Dendritic cell treated with granulocyte-macrophage colony-stimulating factor and Interleukin-4, amounts not matched to agents 40 ng/mL and 50 ng/mL, for 4 days (primary cell): ENCODE measurements around the gene OSBPL10.

Experiments used
- H3K27ac Mint-ChIP-seq: one replicate; pipeline ENCODE4 v1.8.0; 2022; ENCODE audit warnings: mild to moderate bottlenecking, mixed read lengths
- H3K27me3 Mint-ChIP-seq: one replicate; pipeline ENCODE4 v1.8.0; 2022; ENCODE audit warnings: mild to moderate bottlenecking, mixed read lengths
- H3K36me3 Mint-ChIP-seq: one replicate; pipeline ENCODE4 v1.8.0; 2022; ENCODE audit warnings: low read depth, mixed read lengths
- H3K4me1 Mint-ChIP-seq: one replicate; pipeline ENCODE4 v1.8.0; 2022; ENCODE audit warnings: low read depth, mixed read lengths
- H3K4me3 Mint-ChIP-seq: one replicate; pipeline ENCODE4 v1.8.0; 2022; ENCODE audit warnings: mild to moderate bottlenecking, moderate library complexity, mixed read lengths
- H3K9me3 Mint-ChIP-seq: one replicate; pipeline ENCODE4 v1.8.0; 2022; ENCODE audit warnings: mixed read lengths
- intact Hi-C: fragments of 100-400 bp; cut with micrococcal nuclease; formaldehyde crosslinking; loops from one replicate; pipeline ENCODE4 v1.15.0; 2022

The OSBPL10 gene

DNA sequence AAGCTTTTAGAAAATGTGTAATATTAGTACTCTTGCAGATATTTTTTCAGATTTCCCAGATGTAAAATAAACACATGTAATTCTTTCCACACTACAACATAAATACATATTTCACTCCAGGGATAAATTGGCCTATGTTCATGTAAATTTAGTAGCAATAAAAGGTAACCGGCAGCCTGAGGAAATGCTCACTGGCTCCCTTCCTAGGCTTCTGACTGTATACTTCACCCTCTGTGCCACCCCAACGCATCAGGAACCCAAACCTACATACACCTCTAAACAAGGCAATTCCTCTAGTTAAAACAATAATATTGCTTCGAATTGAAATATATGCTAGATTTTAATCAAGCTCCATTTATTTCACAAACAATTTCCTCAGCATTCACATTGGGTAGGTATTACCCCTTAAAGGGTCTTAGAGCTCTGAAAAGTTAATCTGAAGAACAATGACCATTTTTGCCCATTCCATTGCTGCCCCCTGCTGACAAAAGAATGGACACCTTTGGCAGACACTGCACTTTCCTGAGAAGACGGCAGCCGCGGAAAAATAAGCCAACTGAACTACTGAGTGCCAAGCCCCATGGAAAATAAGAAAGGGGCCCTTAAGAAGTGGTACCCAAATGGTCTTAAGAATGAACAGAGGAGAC, 212.5 kb downstream of the OSBPL10 start:
- peaks cover 1% of the 10 kb centered on the region for H3K27me3 Mint-ChIP-seq
- intact Hi-C loops: loop anchor here (1.0 to 5.0 kb wide), 3 partner anchors 158 to 991 kb away; no protein-coding TSS in a partner anchor
- H3K27ac Mint-ChIP-seq: peak overlapping the region; percentile 24
- no peaks in the 10 kb centered on the region for H3K9me3 Mint-ChIP-seq
- H3K4me1 Mint-ChIP-seq: peaks cover 39% of the 10 kb centered on the region
- no peak overlapping the region for H3K4me3 Mint-ChIP-seq
- H3K36me3 Mint-ChIP-seq: no peaks in the 10 kb centered on the region

DNA sequence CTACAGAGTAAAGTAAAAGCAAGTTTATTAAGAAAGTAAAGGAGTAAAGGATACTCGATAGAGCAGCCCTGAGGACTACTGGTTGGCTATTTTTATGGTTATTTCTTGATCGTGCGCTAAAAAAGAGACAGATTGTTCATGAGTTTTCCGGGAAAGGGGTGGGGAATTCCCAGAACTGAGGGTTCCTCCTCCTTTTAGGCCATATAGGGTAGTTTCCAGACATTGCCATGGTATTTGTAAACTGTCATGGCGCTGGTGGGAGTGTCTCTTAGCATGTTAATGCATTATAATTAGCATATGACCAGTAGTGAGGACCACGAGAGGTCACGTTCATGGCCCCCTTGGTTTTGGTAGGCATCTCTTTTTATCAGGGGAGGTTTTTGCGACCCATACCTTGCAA, 213.1 kb downstream of the OSBPL10 start:
- Mint-ChIP-seq H3K27ac (no peak overlapping the region), H3K4me1 (peaks cover 35% of the 10 kb centered on the region), H3K4me3 (no peak overlapping the region), H3K9me3 (no peaks in the 10 kb centered on the region), H3K36me3 (no peaks in the 10 kb centered on the region), H3K27me3 (peaks cover 1% of the 10 kb centered on the region)
- intact Hi-C loops: loop anchor here (1.0 to 5.0 kb wide), 3 partner anchors 158 to 991 kb away; no protein-coding TSS in a partner anchor

DNA sequence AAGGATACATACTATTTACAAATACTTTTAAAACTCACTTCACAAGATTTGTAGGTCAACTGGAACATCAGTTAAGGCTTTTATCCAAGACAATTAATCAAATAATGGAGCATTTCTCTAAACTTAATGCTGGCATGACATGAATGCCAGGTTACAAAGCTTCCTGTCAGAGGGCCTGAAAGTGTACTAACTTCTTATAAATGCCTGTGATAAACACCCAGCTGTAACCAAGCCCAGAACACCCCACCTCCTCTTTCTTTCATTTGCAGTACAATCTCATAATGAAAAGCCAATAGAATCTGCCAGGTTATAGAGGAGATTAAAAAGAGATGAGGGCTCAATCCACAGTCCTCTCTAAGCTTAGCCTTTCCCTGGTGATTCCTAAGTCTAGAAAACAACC, 214.4 kb downstream of the OSBPL10 start:
- Mint-ChIP-seq H3K4me3 (no peak overlapping the region), H3K27me3 (peaks cover 1% of the 10 kb centered on the region), H3K27ac (no peak overlapping the region), H3K9me3 (no peaks in the 10 kb centered on the region), H3K4me1 (peaks cover 29% of the 10 kb centered on the region), H3K36me3 (no peaks in the 10 kb centered on the region)
- intact Hi-C loops: loop anchor here (5.0 kb wide), 2 partner anchors 214 to 989 kb away; no protein-coding TSS in a partner anchor

DNA sequence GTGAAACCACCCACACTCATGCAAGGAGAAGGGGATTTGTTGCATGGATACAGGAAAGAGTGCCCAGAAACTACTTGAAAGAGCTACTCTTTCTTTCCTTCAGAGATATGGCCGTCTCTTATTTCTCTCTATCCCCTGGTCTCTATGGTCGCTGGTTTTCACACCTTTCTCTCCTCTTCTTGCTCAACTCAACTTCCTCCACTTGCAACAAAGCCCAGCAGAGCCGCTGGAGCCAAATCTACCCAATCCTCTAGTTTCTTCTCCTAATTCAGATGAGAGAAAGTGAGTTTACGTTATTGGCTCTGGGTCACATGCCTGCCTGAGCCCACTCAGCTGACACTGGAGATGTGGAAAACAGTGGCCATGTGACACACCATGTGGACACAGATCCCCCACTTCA, 215.2 kb downstream of the OSBPL10 start:
- no peaks in the 10 kb centered on the region for H3K36me3 Mint-ChIP-seq
- H3K9me3 Mint-ChIP-seq: no peaks in the 10 kb centered on the region
- H3K27me3 Mint-ChIP-seq: peaks cover 1% of the 10 kb centered on the region
- H3K4me1 Mint-ChIP-seq: peaks cover 29% of the 10 kb centered on the region
- H3K4me3 Mint-ChIP-seq: no peak overlapping the region
- intact Hi-C loops: loop anchor here (5.0 kb wide), 2 partner anchors 214 to 989 kb away; no protein-coding TSS in a partner anchor
- H3K27ac Mint-ChIP-seq: no peak overlapping the region

DNA sequence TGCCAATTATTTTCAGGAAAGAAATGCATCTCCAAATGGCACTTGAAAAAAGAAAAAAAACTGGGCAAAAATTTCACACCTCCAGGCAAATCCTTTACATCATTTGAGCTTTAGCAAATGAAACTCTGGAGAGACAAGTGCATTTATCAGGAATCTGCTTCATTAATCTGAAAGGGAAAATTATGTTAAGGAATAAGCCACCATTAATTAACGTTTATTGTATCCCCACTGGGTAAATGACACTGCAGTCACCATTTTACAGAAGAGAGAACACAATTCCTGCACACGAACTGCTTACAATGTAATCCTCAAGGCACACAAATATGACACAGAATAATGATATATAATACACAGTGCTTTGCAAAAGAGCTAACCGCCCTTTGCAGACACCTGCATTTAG, 217.3 kb downstream of the OSBPL10 start:
- Mint-ChIP-seq H3K4me3 (no peak overlapping the region), H3K36me3 (no peaks in the 10 kb centered on the region), H3K9me3 (no peaks in the 10 kb centered on the region), H3K27ac (no peak overlapping the region), H3K4me1 (peaks cover 25% of the 10 kb centered on the region), H3K27me3 (peaks cover 1% of the 10 kb centered on the region)
- intact Hi-C loops: no loop called here

DNA sequence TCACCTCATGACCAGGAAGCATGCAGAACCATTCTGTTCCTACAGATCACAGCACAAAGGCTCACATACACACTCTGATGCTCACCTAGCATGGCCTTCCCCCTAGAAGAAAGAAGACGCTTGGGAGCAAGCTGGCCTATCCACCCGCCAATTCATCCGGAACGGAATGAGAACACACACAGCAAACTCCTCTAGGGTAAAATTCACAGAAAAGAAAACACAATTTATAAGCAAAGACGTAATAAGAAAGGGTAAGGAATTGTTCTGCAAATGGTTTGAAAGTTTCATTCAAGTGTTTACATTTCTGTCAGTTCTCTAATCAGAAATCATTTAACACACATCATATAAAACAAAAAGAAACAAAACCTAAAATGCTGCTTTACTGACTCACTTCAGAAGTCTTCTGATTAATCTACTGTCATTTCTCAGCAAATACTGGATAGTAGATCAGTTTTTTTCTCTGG, 218.1 kb downstream of the OSBPL10 start:
- Mint-ChIP-seq H3K4me3 (no peak overlapping the region), H3K36me3 (no peaks in the 10 kb centered on the region), H3K9me3 (no peaks in the 10 kb centered on the region), H3K27ac (no peak overlapping the region), H3K4me1 (peaks cover 23% of the 10 kb centered on the region), H3K27me3 (peaks cover 2% of the 10 kb centered on the region)
- intact Hi-C loops: no loop called here

DNA sequence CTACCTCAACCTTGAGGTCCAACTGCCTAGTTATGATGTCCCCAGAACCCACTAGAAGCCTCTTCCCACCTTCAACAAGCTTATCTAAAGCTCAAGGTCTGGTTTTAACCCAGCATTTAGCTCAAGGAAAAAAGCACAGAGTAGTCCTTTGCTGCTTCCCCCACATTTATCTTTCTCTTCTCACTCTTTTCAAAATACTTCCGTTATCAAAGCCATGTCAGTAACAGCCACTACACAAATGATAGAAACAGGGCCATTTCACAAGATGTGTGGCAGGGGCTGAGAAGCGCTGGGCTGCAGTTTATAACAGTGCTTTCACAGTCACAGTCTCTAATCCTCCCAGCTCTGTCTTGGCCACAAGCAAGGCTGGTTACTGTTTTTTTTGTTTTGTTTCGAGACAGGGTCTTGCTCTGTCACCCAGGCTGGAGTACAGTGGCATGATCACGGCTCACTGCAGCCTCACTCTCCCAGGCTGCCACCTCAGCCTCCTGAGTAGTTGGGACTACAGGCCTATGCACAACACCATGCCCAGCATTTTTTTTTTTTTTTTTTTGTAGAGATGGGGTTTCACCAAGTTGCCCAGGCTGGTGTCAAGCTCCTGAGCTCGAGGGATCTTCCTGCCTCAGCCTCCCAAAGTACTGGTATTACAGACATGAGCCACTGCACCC, 218.8 kb downstream of the OSBPL10 start:
- Mint-ChIP-seq H3K27ac (no peak overlapping the region), H3K36me3 (no peaks in the 10 kb centered on the region), H3K27me3 (peaks cover 2% of the 10 kb centered on the region), H3K4me1 (peaks cover 23% of the 10 kb centered on the region), H3K9me3 (no peaks in the 10 kb centered on the region), H3K4me3 (no peak overlapping the region)
- intact Hi-C loops: no loop called here

DNA sequence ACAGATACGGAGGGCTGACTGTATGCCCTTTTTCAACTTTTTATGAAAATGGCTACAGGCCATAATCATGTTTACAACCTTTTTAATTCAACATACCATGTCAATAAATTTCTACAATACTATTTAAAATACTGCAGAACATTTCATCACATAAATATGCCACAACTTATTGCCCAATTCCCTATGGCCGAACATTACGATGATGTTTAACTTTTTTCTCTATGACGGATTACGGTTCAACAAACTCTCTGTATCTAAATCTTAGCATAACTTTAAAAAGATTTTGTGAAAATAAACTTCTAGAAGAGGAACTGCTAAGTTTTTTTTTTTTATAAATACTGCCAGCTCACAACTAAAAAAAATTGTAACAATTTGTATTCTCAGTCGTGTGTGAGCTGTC, 220.4 kb downstream of the OSBPL10 start:
- Mint-ChIP-seq H3K27me3 (peaks cover 1% of the 10 kb centered on the region), H3K4me3 (no peak overlapping the region), H3K4me1 (peaks cover 23% of the 10 kb centered on the region), H3K36me3 (no peaks in the 10 kb centered on the region), H3K27ac (no peak overlapping the region), H3K9me3 (no peaks in the 10 kb centered on the region)
- intact Hi-C loops: no loop called here

DNA sequence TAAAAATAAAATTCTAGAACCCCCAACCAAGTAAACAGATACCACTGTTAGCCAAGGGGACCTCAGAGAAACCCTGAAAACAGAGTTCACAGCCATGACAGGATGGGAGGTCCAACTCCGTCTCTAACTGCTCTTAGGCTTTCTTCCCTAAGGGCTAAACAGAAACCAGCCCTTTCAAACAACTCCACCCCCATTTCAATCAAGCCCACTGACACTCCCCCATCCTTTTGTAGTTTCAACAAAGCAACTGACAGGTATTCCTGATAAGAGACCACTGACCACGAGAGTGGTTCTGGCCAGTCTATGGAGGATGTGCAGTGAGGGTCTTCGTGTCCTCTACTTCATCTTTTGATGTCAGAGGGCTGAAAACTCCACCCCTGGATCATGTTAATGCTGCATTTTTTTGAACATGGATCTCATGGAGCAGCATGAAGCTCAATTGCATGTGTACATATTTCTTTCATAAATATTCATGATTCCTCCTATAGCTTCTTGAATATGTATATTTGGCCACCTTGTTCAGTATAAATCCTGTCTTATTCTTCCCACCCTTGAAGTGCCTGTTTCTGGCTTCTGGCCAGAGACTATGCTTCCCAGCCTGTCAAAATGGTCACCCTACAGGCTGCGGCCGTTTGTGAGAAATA, 222.6 kb downstream of the OSBPL10 start:
- Mint-ChIP-seq H3K4me3 (no peak overlapping the region), H3K9me3 (no peaks in the 10 kb centered on the region), H3K27ac (no peak overlapping the region), H3K4me1 (peaks cover 7% of the 10 kb centered on the region), H3K27me3 (peaks cover 1% of the 10 kb centered on the region), H3K36me3 (no peaks in the 10 kb centered on the region)
- intact Hi-C loops: no loop called here

DNA sequence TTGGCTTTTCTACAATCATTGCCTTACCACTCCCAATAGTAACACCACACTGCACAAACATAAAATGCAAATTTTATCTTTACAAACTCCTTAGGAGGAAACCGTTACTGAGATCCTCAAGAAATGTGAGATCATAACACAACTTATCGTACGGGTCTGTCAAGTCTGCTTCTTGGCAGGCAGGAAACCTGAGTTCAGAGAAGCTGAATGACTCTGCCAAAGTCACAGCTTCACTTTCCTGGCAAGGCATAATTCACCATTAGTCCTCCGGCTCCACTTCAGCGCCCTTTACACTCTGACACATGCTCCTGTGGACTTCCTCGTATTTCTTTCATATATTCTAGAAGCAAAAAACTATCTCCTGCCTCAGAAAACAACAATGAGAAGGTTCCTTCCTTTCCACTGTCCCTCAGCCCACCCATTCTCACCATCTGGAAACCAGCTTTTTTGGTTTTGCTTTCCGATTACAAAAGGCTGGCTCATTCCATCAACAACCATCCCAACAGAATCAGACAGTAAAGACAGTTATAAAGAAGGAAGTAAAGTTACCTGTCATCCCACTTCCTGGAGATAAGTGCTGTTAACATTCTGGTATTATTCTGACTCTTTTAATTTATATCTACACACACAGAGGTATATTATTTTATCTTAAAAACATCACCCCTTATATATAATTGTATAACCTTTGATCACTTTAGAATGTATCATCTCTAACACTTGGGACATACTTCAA, 225.0 kb downstream of the OSBPL10 start:
- Mint-ChIP-seq H3K4me1 (peaks cover 7% of the 10 kb centered on the region), H3K27ac (no peak overlapping the region), H3K9me3 (no peaks in the 10 kb centered on the region), H3K4me3 (no peak overlapping the region), H3K27me3 (peaks cover 1% of the 10 kb centered on the region), H3K36me3 (no peaks in the 10 kb centered on the region)
- intact Hi-C loops: no loop called here

DNA sequence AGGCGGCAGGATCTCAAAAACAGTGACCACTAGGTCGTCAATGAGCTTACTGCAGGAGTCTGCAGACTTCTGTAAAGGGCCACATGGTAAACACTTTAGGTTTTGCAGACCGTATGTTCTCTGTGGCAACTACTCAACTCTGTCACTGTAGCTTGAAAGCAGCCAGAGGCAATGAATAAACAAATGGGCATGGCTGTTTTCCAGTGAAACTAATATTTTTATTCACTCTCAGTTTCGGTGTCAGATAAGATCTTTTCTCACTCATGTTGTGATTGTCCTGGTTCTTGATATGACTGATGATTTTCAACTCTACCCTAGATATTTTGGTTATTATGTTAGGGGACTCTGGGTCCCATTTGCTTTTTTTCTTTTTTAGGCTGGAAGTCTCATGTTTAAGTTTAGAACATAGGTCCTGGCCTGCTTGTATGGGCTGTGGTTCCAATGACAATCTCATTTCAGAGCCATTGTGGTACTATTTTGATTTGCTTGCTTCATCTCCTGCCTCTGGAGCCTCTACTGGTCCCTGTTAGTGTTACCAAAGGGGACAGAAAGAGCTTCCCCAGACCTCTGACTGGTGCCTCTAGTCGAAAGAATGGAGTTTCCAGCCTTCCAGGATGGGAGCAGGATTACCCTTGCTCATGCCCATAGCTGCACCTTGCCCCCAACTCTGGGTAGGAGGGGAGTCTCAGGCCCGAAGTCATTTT, 226.3 kb downstream of the OSBPL10 start:
- H3K9me3 Mint-ChIP-seq: no peaks in the 10 kb centered on the region
- no peaks in the 10 kb centered on the region for H3K36me3 Mint-ChIP-seq
- peaks cover 7% of the 10 kb centered on the region for H3K4me1 Mint-ChIP-seq
- no peak overlapping the region for H3K27ac Mint-ChIP-seq
- no peak overlapping the region for H3K4me3 Mint-ChIP-seq
- intact Hi-C loops: no loop called here
- peaks cover 1% of the 10 kb centered on the region for H3K27me3 Mint-ChIP-seq

DNA sequence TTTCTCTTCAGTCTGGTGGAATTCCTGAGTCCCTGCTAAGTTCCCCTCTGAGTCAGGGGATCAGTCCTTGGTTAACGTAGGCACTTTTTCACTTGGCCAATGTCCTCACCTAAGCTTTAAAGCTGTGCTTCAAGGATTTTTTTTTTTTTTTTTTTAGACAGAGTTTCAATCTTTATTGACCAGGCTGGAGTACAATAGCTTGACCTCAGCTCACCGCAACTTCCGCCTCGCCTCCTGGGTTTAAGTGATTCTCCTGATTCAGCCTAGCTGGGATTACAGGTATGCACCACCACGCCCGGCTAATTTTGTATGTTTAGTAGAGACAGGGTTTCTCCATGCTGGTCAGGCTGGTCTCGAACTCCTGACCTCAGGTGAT, 228.0 kb downstream of the OSBPL10 start:
- Mint-ChIP-seq H3K27ac (no peak overlapping the region), H3K9me3 (no peaks in the 10 kb centered on the region), H3K4me1 (peaks cover 7% of the 10 kb centered on the region), H3K27me3 (no peaks in the 10 kb centered on the region), H3K4me3 (no peak overlapping the region), H3K36me3 (no peaks in the 10 kb centered on the region)
- intact Hi-C loops: no loop called here

DNA sequence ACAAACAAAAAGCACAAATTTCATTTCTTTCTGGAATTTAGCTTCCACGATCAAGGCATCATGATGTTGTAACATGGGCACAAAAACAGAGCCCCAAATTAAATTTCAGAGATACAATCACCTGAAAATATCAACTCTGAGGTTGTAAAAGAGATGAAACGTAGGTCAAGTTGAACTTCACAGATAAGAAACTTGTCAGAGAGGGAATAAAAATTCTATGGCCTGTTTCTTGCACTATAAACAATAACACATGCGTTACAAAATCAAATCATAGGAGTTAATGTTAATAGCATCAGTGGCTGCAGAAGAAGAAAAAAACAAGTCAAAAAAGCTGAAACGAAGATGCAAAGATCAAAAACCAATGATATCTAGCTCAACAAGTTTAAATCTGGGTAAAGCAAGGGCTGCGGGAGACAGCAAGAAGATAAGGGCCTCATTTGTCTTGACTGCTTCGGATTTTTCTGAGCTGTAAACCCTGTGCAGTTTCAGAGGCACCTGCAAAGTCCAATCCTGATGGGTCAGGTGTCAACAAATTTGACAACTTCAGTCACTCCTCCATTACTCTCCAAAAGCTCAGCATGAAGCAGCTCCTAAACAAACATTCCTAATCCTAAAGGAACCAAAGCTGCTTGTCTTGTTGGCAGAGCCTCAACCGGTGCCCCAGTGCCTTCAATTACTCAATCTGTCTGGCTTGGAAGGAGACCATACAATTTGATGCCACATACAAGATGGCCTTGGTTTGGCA, 228.6 kb downstream of the OSBPL10 start:
- H3K4me3 Mint-ChIP-seq: no peak overlapping the region
- H3K4me1 Mint-ChIP-seq: peaks cover 7% of the 10 kb centered on the region
- H3K27ac Mint-ChIP-seq: no peak overlapping the region
- no peaks in the 10 kb centered on the region for H3K27me3 Mint-ChIP-seq
- intact Hi-C loops: no loop called here
- no peaks in the 10 kb centered on the region for H3K9me3 Mint-ChIP-seq
- no peaks in the 10 kb centered on the region for H3K36me3 Mint-ChIP-seq
